Brain microvascular endothelial cell (primary cell): ENCODE data around the gene C21orf91.

Experiments
- DNase-seq: peaks from one replicate; pipeline ENCODE4 v3.0.0-alpha.2; 2020
- H3K27ac ChIP-seq: fragments of 250-450 bp; sonication (Bioruptor Pico); 2 replicates; pipeline ENCODE4 v1.5.1; 2020; ENCODE audit warnings: mild to moderate bottlenecking, moderate library complexity
- H3K27me3 ChIP-seq: fragments of 250-450 bp; sonication (Bioruptor Pico); replicated peaks from 2 replicates; pipeline ENCODE4 v1.5.1; 2020; ENCODE audit warnings: mild to moderate bottlenecking
- H3K36me3 ChIP-seq: fragments of 250-450 bp; sonication (Bioruptor Pico); replicated peaks from 2 replicates; pipeline ENCODE4 v1.5.1; 2020; ENCODE audit warnings: mild to moderate bottlenecking
- H3K4me3 ChIP-seq: 2 replicates; pipeline ENCODE4 v1.5.1; 2011; ENCODE audit warnings: low read depth, mild to moderate bottlenecking, control low read depth, low read length, moderate library complexity
- CTCF ChIP-seq: IDR thresholded peaks from 2 replicates; pipeline ENCODE4 v1.5.1; 2011; ENCODE audit warnings: low read depth, mild to moderate bottlenecking, moderate library complexity, low read length, control low read depth, inconsistent platforms; ENCODE audit errors: missing control alignments
- in situ Hi-C: cut with HindIII; loops from 2 replicates; pipeline ENCODE4 v1.10.0; 2017; ENCODE audit warnings: low sequenced_read_pairs, low pct_ligation_motif_present

C21orf91 gene

DNA sequence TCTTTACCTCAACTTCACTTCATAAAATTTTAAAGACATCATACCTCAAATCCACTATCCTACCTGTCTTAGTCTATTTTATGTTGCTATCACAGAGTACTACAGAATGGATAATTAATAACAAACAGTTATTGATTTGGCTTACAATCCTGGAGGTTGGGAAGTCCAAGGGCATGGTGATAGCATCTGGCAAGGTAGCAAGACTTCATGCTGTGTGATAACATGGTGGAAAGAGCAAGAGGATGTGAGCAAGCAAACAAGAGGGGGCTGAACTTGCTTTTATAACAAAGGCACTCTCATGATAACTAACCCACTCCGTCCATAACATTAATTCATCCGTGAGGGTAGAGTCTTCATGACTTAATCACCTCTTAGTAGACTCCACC is 33.8 kb downstream of the C21orf91 start:
- no peaks in the 10 kb centered on the region for H3K27me3 ChIP-seq
- H3K36me3 ChIP-seq, result no peaks in the 10 kb centered on the region
- no peak for DNase-seq
- no peak overlapping the region for H3K4me3 ChIP-seq
- H3K27ac ChIP-seq, result no peak overlapping the region
- TF ChIP-seq CTCF, result no peak
- in situ Hi-C loops, result no loop called here

DNA sequence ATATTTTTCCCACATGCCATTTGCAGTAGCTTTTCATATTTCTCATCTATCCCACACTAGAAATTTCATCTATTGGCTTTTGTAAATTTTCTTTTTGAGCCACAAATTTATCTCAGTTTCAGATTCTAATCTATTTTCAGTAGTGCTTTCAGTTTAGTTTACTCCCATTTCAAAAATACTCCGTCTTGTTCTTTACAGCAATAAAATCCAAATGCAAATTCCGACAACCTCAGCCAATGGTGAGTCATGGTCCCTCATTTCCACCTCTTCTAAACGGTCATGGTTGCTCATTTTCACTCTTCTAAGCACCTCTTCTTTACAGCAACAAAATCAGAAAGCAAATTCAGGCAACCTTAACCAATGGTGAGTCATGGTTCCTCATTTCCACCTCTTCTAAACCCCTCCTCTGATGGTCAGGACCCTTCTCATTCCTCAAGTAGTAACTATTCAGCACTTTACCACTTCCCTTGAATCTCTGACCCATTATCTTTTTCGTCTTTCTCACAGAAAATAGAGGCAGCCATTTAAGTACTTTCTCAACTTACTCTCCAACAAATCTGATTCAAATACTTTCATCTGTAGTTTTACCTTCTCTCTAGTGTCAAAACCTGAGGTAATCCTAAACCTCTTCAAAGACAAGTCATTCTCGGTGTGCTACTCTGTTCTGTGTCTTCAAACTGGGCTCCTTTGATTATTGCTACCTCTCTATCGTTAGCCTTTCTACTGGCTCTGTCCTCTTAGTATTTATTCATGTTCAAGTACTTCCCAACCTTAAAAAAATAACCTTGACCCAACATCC is 34.4 kb downstream of the C21orf91 start:
- in situ Hi-C loops, result no loop called here
- Histone ChIP-seq H3K4me3 (no peak overlapping the region), H3K27me3 (no peaks in the 10 kb centered on the region), H3K27ac (no peak overlapping the region), H3K36me3 (no peaks in the 10 kb centered on the region)
- DNase-seq, result no peak
- TF ChIP-seq CTCF, result no peak

GRCh38 chr21:17784180-17784598 is 35.0 kb downstream of the C21orf91 start:
- Histone ChIP-seq H3K36me3 (no peaks in the 10 kb centered on the region), H3K4me3 (no peak overlapping the region), H3K27ac (no peak overlapping the region), H3K27me3 (no peaks in the 10 kb centered on the region)
- no peak for DNase-seq
- TF ChIP-seq CTCF, result no peak
- in situ Hi-C loops, result no loop called here

DNA sequence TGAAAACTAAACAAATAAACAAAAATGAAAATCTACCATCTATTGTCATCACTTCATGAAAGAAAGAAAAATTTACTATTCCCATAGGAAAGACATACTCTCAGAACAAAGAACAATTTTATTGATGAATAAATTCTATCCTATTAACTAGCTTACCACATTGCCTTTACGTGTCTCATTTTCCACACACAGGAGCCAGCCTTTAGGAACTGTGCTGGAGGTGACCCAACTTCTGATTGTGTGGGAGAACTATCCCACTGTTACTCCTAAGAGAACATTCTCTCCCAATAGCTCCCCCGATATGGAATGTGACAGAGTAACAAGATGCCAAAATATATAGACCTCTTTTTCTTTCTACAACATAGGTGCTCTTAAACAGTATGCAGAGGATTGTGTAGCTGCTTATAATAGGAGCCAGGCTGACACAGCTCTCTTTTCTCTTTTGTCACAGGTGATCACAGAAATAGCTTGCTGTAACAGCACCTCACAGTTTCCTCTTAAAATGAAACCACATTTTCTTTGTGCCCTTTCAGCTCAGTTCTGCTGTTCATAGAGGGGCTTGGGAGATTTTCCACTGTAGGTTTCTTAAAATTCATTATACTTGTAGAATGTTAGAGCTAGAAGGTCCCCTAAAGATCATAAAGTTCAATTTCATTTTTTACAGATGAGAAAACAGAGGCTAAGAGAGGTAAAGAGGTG is 35.5 kb downstream of the C21orf91 start:
- Histone ChIP-seq H3K27me3 (no peaks in the 10 kb centered on the region), H3K36me3 (no peaks in the 10 kb centered on the region), H3K27ac (no peak overlapping the region), H3K4me3 (no peak overlapping the region)
- no peak for DNase-seq
- no peak for TF ChIP-seq CTCF
- in situ Hi-C loops, result no loop called here

DNA sequence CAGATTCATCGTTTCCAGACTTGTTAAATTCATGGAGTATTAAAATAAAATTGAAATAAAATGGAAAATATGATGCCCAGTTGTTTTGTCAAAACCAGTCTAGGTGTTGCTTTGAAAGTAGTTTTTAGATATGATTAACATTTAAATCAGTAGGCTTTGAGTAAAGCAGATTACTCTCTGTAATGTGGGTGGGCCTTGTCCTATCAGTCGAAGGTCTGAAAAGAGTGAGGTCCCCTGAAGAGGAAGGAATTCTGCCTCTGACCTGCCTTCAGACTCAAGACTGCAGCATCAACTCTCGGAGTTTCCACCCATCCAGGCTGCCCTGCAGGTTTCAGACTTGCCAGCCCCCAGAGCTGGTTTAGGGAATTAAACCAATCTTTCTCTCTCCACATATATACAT is 36.2 kb downstream of the C21orf91 start:
- no peak overlapping the region for H3K4me3 ChIP-seq
- TF ChIP-seq CTCF, result no peak
- no peak for DNase-seq
- H3K27me3 ChIP-seq, result no peaks in the 10 kb centered on the region
- in situ Hi-C loops, result no loop called here
- no peaks in the 10 kb centered on the region for H3K36me3 ChIP-seq
- no peak overlapping the region for H3K27ac ChIP-seq
